HG02678 (cell line): ENCODE data around the gene CACNA1F.

ENCODE experiments used
- ATAC-seq: cut with Tn5 transposase; IDR thresholded peaks from one replicate; pipeline ENCODE4 v1.9.1; 2021; ENCODE audit warnings: mild to moderate bottlenecking, moderate library complexity; ENCODE audit not compliant: unreplicated experiment

Gene CACNA1F

DNA sequence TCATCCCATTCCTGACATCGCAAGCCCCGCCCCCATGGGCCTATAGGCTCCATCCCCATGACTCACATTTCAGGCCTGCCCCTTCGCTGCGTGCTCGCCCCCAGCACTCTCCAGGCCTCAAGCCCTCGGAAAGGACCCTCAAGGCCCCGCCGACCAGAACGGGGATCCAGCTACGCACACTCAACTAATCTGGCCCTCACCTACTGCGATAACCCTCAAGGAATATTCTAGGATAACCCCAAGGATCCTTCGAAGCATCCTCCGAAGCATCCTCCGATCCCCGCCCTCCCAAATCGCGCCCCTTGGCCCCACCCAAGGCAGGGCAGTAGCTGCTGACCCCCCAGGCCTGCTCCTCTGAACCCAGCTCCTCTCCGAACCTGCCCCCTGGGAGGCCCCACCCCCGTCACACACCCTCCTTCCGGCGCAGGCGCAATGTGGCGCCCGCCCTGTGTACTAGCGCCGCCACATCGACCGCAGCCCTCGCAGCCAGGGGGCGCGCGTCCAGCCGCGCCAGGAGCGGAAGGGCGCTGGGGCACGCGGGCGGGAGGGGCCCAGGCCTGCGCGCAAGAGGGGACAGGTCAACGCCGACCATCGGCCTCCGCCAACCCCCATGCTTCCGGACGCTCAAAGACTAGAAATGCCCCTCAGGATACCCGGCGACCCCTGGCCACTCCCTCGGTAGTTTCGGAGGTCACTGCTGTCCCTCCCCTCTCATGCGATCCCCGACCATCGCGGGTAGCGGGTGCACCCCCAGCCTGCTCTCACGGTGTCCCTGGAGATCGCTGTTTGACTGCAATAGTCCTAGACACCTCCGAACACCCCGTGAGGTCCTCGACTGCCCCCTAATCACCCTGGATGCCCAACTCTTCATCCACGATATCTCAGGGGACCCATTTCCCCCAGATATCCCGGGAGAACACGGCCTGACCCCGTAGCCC is 77.0 kb downstream of the CACNA1F start:
- ATAC-seq = peak; percentile 95

DNA sequence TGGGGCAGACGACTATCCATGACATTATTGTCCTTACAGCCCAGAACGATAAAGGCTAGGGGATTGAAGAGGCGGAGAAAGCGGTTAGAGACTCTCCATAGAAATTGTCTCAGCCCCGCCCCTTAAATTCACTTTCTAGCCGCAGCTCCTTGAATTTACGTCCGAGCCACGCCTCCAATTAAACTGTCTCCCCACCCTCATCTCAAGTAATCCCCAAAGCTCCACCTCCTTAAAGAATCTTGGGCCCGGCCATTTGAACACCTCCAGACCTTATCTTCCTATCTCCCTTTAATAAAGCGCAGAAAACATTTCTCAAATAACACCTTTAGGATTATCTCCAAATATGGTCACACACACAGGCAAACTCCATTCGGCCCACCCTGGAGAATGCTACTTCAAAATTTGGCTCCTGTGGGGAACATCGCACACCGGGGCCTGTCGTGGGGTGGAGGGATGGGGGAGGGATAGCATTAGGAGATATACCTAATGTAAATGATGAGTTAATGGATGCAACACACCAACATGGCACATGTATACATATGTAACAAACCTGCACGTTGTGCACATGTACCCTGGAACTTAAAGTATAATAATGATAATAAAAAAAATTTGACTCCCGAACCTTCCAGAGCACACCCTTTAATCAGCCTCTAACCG is 77.8 kb downstream of the CACNA1F start:
- ATAC-seq = no peak
